ENCODE data around the gene ZNF441.

Gene ZNF441

DNA sequence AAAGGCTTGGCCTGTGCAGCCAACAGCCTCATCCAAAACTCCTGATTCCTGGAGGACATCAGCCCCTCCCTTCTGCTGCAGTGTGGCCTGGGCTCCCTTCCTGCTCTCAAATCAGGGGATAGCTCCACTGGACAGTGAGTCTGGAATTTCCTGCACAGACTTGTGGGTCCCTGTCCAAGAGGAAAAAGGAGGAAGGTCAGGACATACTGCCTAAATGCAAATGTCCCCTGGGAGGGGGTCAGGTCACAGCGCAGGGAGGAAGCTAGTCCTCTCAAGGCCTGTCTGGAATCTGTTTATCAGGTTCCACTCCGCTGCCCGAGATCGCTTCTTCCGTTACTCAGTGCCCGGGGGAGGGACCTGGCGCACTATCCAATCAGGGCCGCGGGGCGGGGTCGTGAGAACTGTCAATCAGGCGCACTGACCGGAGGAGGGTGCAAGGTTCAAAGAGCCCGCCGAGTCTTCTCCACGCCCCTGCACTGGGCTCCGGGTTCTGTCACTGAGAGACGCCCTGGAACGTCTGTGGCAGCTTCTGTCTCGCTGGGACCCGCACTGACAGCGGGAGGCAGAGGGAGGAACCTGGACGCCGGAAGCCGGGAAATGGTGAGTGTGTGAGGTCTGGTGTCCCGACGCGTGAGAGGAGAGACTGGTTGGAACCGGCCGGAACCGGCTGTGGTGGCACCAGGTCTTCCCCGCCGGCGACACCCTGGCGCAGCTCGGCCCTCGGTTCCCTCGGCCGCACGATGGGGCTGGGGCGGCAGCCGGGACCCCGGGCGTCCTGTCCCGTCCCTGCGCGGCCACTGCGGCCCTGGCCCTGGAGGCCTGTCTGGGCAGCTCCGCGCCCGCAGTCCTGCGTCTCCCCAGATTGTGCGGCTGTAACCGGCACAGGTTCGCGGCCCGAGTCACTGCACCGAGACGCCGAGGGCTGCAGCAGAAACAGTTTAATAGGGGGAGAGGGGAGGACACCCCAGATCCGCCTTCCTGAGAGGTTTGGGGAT lies at the start of gene ZNF441:
TSS of gene ZNF441 (plus strand) at position 404 of the 995 bp plus-strand sequence. CDS start at position 598, 194 bp downstream.
- peaks cover 4% of the 10 kb centered on the region for H3K9me3 Mint-ChIP-seq
- H3K27me3 Mint-ChIP-seq: peaks cover 4% of the 10 kb centered on the region
- peaks cover 21% of the 10 kb centered on the region for H3K36me3 Mint-ChIP-seq
- peak within 1 kb of the TSS; percentile 99 for H3K4me3 Mint-ChIP-seq
- H3K27ac Mint-ChIP-seq: peak within 1 kb of the TSS; percentile 94
- H3K4me1 Mint-ChIP-seq: peaks cover 22% of the 10 kb centered on the region

DNA sequence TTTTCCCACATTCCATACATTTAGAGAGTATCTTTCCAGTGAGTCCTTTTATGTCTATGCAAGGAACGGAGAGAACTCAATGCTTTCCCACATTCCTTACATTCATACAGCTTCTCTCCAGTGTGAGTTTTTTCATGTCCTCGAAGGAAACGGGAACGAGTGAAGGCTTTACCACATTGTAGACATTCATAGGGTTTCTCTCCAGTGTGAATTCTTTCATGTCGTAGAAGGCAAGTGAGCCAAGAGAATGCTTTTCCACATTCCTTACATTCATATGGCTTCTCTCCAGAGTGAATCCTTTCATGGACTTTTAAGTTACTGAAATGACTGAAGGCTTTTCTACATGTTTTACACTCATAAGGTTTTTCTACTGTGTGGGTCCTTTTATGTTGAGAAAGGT lies 45.1 kb upstream of the ZNF441 start:
- Mint-ChIP-seq H3K9me3 (peaks cover 17% of the 10 kb centered on the region), H3K27me3 (no peaks in the 10 kb centered on the region), H3K4me3 (no peak overlapping the region), H3K27ac (no peak overlapping the region), H3K36me3 (peaks cover 43% of the 10 kb centered on the region), H3K4me1 (no peaks in the 10 kb centered on the region)

- H3K36me3 Mint-ChIP-seq: peaks cover 45% of the 10 kb centered on the region
- no peak overlapping the region for H3K4me3 Mint-ChIP-seq
- no peaks in the 10 kb centered on the region for H3K4me1 Mint-ChIP-seq
- H3K27me3 Mint-ChIP-seq: no peaks in the 10 kb centered on the region
- peaks cover 17% of the 10 kb centered on the region for H3K9me3 Mint-ChIP-seq
- H3K27ac Mint-ChIP-seq: no peak overlapping the region
Measured at GRCh38 chr19:11722414-11722813, 44.4 kb upstream of the ZNF441 start.

GRCh38 chr19:11729586-11729985 lies 37.2 kb upstream of the ZNF441 start:
- H3K4me3 Mint-ChIP-seq: no peak overlapping the region

GRCh38 chr19:11735375-11735774 lies 31.4 kb upstream of the ZNF441 start:
- H3K27me3 Mint-ChIP-seq: no peaks in the 10 kb centered on the region
- H3K9me3 Mint-ChIP-seq: no peaks in the 10 kb centered on the region
- no peak overlapping the region for H3K4me3 Mint-ChIP-seq
- peaks cover 12% of the 10 kb centered on the region for H3K36me3 Mint-ChIP-seq
- no peak overlapping the region for H3K27ac Mint-ChIP-seq
- peaks cover 23% of the 10 kb centered on the region for H3K4me1 Mint-ChIP-seq

More at GRCh38 chr19:11729586-11729985, 37.2 kb upstream of the ZNF441 start:
- H3K4me1 Mint-ChIP-seq: no peaks in the 10 kb centered on the region
- no peaks in the 10 kb centered on the region for H3K9me3 Mint-ChIP-seq
- no peaks in the 10 kb centered on the region for H3K27me3 Mint-ChIP-seq
- H3K36me3 Mint-ChIP-seq: peaks cover 33% of the 10 kb centered on the region
- H3K27ac Mint-ChIP-seq: no peak overlapping the region

DNA sequence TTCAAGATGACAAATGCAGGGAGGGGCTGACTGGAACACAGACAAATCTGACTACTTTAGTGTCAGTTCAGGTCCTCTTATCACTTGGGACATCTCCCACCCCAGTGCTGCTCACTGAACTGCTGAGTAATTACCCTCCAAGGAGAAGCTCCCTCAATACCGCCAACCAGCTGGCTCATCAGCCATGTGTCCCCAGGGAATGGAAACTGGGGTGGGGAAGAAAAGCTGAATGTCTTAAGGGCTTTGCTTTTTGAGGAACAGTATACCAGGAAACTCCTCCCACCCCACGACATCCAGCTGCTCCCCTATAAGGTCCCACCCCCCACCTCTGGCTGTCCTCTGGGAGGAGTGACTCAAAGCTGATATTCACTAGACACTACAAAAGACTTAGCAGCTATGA lies 30.1 kb upstream of the ZNF441 start:
- no peaks in the 10 kb centered on the region for H3K9me3 Mint-ChIP-seq
- H3K27me3 Mint-ChIP-seq: no peaks in the 10 kb centered on the region
- peaks cover 6% of the 10 kb centered on the region for H3K36me3 Mint-ChIP-seq
- H3K4me3 Mint-ChIP-seq: peak overlapping the region; percentile 94
- peaks cover 23% of the 10 kb centered on the region for H3K4me1 Mint-ChIP-seq
- H3K27ac Mint-ChIP-seq: peak overlapping the region; percentile 59

DNA sequence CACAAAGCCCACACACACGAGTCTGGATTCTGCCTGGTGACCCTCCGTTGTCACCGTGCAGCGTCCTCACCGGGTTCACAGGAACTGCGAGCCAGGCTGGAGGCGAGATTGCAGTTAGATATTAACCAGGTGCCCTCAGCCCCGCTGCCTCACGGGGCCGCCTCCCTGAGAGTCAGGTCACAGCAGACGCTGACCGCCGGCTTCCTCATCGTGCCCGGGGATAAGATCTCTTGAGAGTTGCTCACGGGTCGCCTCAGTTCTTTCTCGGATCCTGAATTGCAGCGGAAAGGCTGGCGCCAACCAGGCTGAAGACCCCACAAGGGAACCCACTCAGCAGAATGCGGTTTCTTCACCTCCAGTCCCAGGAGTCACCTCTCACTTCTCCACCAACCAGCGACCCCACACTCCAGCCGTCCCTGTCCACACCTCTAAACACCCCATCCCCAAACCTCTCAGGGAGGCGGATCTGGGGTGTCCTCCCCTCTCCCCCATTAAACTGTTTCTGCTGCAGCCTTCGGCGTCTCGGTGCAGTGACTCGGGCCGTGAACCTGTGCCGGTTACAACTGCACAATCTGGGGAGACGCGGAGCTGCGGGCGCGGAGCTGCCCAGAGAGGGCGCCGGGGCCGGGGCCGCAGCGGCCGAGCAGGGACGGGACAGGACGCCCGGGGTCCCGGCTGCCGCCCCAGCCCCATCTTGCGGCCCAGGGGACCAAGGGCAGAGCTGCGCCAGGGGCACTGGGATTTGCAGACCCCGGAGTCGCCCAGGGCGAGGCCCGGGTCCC lies 28.6 kb upstream of the ZNF441 start:
- Mint-ChIP-seq H3K27me3 (no peaks in the 10 kb centered on the region), H3K27ac (peak overlapping the region; percentile 83), H3K4me1 (peaks cover 23% of the 10 kb centered on the region), H3K4me3 (peak overlapping the region; percentile 99), H3K36me3 (peaks cover 4% of the 10 kb centered on the region), H3K9me3 (no peaks in the 10 kb centered on the region)

GRCh38 chr19:11738746-11739620 lies 27.8 kb upstream of the ZNF441 start, which contains the start of gene ZNF823:
TSS of gene ZNF823 (minus strand) at chr19:11738946. CDS start at chr19:11738819, 127 bp downstream.
- Mint-ChIP-seq H3K4me3 (peak within 1 kb of the TSS; percentile 99), H3K4me1 (peaks cover 23% of the 10 kb centered on the region), H3K9me3 (no peaks in the 10 kb centered on the region), H3K27me3 (peaks cover 2% of the 10 kb centered on the region), H3K36me3 (peaks cover 4% of the 10 kb centered on the region), H3K27ac (peak within 1 kb of the TSS; percentile 86)

- Mint-ChIP-seq H3K27ac (no peak overlapping the region), H3K27me3 (peaks cover 4% of the 10 kb centered on the region), H3K36me3 (peaks cover 9% of the 10 kb centered on the region), H3K4me3 (no peak overlapping the region), H3K9me3 (peaks cover 14% of the 10 kb centered on the region), H3K4me1 (no peaks in the 10 kb centered on the region)
Measured at GRCh38 chr19:11745869-11746268, 20.9 kb upstream of the ZNF441 start.

GRCh38 chr19:11747277-11747676 lies 19.5 kb upstream of the ZNF441 start:
- H3K27me3 Mint-ChIP-seq: peaks cover 7% of the 10 kb centered on the region
- H3K9me3 Mint-ChIP-seq: peaks cover 26% of the 10 kb centered on the region
- H3K27ac Mint-ChIP-seq: no peak overlapping the region
- H3K4me1 Mint-ChIP-seq: no peaks in the 10 kb centered on the region
- peaks cover 13% of the 10 kb centered on the region for H3K36me3 Mint-ChIP-seq
- H3K4me3 Mint-ChIP-seq: no peak overlapping the region

- no peak overlapping the region for H3K27ac Mint-ChIP-seq
- H3K9me3 Mint-ChIP-seq: peaks cover 37% of the 10 kb centered on the region
- H3K27me3 Mint-ChIP-seq: peaks cover 13% of the 10 kb centered on the region
- H3K4me1 Mint-ChIP-seq: no peaks in the 10 kb centered on the region
- H3K4me3 Mint-ChIP-seq: no peak overlapping the region
- H3K36me3 Mint-ChIP-seq: peaks cover 22% of the 10 kb centered on the region
Measured at GRCh38 chr19:11749751-11750150, 17.0 kb upstream of the ZNF441 start.

- no peak overlapping the region for H3K4me3 Mint-ChIP-seq
- H3K36me3 Mint-ChIP-seq: peaks cover 27% of the 10 kb centered on the region
- no peak overlapping the region for H3K27ac Mint-ChIP-seq
- H3K4me1 Mint-ChIP-seq: no peaks in the 10 kb centered on the region
- peaks cover 14% of the 10 kb centered on the region for H3K27me3 Mint-ChIP-seq
- peaks cover 45% of the 10 kb centered on the region for H3K9me3 Mint-ChIP-seq
Measured at GRCh38 chr19:11752244-11752736, 14.5 kb upstream of the ZNF441 start.

GRCh38 chr19:11754663-11755062 lies 12.1 kb upstream of the ZNF441 start:
- H3K4me1 Mint-ChIP-seq: no peaks in the 10 kb centered on the region
- no peak overlapping the region for H3K27ac Mint-ChIP-seq
- peaks cover 14% of the 10 kb centered on the region for H3K27me3 Mint-ChIP-seq
- H3K4me3 Mint-ChIP-seq: no peak overlapping the region
- H3K36me3 Mint-ChIP-seq: peaks cover 24% of the 10 kb centered on the region
- peaks cover 33% of the 10 kb centered on the region for H3K9me3 Mint-ChIP-seq

GRCh38 chr19:11756965-11757364 lies 9.8 kb upstream of the ZNF441 start:
- H3K27ac Mint-ChIP-seq: no peak overlapping the region
- H3K4me3 Mint-ChIP-seq: no peak overlapping the region
- peaks cover 17% of the 10 kb centered on the region for H3K27me3 Mint-ChIP-seq
- H3K36me3 Mint-ChIP-seq: peaks cover 22% of the 10 kb centered on the region
- no peaks in the 10 kb centered on the region for H3K4me1 Mint-ChIP-seq
- H3K9me3 Mint-ChIP-seq: peaks cover 23% of the 10 kb centered on the region

DNA sequence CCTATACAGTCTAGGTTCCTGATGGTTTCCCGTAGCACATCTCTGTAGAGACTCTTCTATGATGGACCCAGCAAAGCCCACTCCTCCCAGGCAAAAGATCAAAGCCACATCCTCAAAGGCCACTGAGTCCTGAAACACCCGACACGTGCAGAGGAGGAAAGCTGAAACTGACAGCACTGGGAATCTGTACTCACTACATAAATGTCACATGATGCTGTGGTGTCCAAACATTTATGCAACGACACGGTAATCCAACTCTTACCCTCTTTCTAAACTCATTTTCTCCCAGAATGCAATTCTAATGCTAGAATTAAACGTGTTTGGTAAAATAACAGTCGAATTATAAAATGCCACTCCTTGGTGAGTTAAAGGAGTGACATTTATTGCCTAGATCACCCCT lies 7.0 kb upstream of the ZNF441 start:
- Mint-ChIP-seq H3K27ac (no peak overlapping the region), H3K27me3 (peaks cover 9% of the 10 kb centered on the region), H3K4me3 (no peak overlapping the region), H3K4me1 (no peaks in the 10 kb centered on the region), H3K9me3 (peaks cover 9% of the 10 kb centered on the region), H3K36me3 (peaks cover 13% of the 10 kb centered on the region)

Data from activated naive CD4-positive, alpha-beta T cell treated with anti-CD3 and anti-CD28 coated beads, Interleukin-2, amount 50 U/mL, for 24 hours (primary cell).